ENCODE data around the gene ZNF507.
A peak's percentile ranks its signal among the peaks of the same experiment; 100 is the strongest.

GRCh38 chr19:32345261-32346207 lies at the start of gene ZNF507:
- TF ChIP-seq CTCF (IDR thresholded peaks at IDR 0.05) (peak in 1 of 3 donors; percentile 9), POLR2A (IDR thresholded peaks at IDR 0.05) (no peak)

Data from ovary (tissue), 3 donors.